ENCODE results near the gene LRRN2.

Gene LRRN2

DNA sequence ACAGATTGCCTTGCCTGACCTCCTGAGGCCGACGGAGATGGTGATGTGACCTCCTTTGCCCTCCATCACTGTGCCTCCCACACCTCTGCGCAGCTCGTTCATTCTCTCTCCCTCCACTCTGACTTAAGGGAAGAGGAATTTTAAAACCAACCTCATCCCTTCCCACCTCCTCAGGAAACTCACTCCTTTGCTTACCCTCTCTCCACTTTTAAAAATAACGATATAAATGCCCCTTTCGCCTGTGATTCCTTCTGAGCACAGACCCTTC lies 21.2 kb downstream of the LRRN2 start:
- no peak for DNase-seq (ENCODE audit: low spot score)
- no peak for TF ChIP-seq CTCF (IDR thresholded peaks at IDR 0.05; ENCODE audit: borderline replicate concordance, control extremely low read depth, extremely low read depth, insufficient read depth, missing control alignments)
- in situ Hi-C loops (cut with MboI; ENCODE audit: low sequenced_read_pairs, unreplicated experiment) = no loop called here

DNA sequence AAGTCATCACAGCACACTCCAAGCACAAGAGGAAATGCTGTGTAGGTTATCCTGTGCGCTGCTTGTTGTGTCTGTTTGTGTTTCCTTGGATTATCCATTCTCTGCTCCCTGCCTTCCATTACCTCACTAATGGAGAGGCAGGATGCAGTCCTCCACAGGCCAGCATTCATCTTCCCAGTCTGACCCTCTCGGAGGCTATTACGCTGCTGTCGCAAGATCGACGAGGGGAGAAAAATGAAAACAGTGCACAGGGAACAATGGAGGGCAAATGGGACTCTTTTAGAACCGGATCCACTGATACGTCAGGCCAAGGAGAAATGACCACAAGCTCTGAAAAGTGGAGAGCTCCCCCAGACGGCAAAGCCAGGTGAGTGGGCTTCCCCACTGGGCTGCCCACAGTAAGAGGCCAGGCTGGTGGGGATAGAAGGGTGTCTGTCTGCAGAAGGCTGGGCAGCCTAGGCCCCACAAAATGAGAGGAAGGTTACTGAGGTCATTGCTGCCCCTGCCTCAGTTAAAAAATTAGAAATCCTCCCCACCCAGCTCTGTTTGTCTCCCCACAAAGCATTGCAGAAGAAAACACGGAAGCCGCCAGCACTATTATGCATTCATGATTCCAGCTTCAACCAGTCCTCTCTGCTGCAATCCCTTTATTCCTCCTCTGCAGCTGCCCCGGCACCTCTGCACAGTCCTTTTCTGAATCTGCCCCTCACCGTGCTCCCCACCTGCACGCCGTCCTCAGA lies 21.7 kb downstream of the LRRN2 start:
- DNase-seq (ENCODE audit: low spot score) = no peak

GRCh38 chr1:204662530-204662929 lies 23.0 kb downstream of the LRRN2 start:
- no peak for TF ChIP-seq CTCF (IDR thresholded peaks at IDR 0.05; ENCODE audit: borderline replicate concordance, control extremely low read depth, extremely low read depth, insufficient read depth, missing control alignments)
- in situ Hi-C loops (cut with MboI; ENCODE audit: low sequenced_read_pairs, unreplicated experiment) = no loop called here
- DNase-seq (ENCODE audit: low spot score) = no peak

More for the DNA sequence above, 21.7 kb downstream of the LRRN2 start:
- in situ Hi-C loops (cut with MboI; ENCODE audit: low sequenced_read_pairs, unreplicated experiment) = no loop called here
- TF ChIP-seq CTCF (IDR thresholded peaks at IDR 0.05; ENCODE audit: borderline replicate concordance, control extremely low read depth, extremely low read depth, insufficient read depth, missing control alignments) = no peak

DNA sequence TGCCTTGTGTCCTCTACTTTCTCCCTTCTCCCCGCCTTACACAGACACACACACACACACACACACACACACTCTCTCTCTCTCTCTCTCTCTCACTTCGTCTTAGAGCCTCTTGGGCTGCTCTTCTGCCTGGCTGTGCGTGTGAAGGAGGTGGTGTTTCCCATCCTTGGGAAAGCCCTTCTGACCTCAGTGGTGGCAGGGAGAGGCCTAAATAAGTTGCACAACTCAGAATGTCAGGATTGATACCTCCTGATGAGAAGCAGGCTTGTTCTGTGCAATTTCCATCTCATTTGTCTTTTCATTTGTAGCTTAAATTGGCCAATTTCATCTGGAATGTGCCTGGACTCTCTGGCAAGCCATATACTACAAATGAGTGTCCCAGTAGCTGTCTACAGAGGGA lies 25.0 kb downstream of the LRRN2 start:
- in situ Hi-C loops (cut with MboI; ENCODE audit: low sequenced_read_pairs, unreplicated experiment) = no loop called here
- no peak for TF ChIP-seq CTCF (IDR thresholded peaks at IDR 0.05; ENCODE audit: borderline replicate concordance, control extremely low read depth, extremely low read depth, insufficient read depth, missing control alignments)
- DNase-seq (ENCODE audit: low spot score) = no peak

GRCh38 chr1:204659056-204659455 lies 26.5 kb downstream of the LRRN2 start:
- TF ChIP-seq CTCF (IDR thresholded peaks at IDR 0.05; ENCODE audit: borderline replicate concordance, control extremely low read depth, extremely low read depth, insufficient read depth, missing control alignments) = no peak
- in situ Hi-C loops (cut with MboI; ENCODE audit: low sequenced_read_pairs, unreplicated experiment) = no loop called here
- no peak for DNase-seq (ENCODE audit: low spot score)

- in situ Hi-C loops (cut with MboI; ENCODE audit: low sequenced_read_pairs, unreplicated experiment) = no loop called here
- TF ChIP-seq CTCF (IDR thresholded peaks at IDR 0.05; ENCODE audit: borderline replicate concordance, control extremely low read depth, extremely low read depth, insufficient read depth, missing control alignments) = no peak
- no peak for DNase-seq (ENCODE audit: low spot score)
These were observed 27.2 kb downstream of the LRRN2 start for GRCh38 chr1:204658295-204658694.
